Upper lobe of left lung (tissue), 6 donors: ENCODE results near the gene SGCE. TPM values are rescaled to one million over a fixed set of nuclear protein-coding genes. Genes with fewer than 3 reads are reported as not detected.

Source experiments
- ATAC-seq, 2 donors: fragments of 200-7000 bp; cut with Tn5 transposase; one replicate each; pipeline ENCODE4 v1.9.1; 2022; ENCODE audit warnings: mild to moderate bottlenecking in 2 of 2, moderate library complexity in 2 of 2; ENCODE audit not compliant: low FRiP score in 2 of 2
- DNase-seq, 2 donors: peaks; one replicate each; pipeline ENCODE4 v3.0.0-alpha.2; 2019 to 2020
- H3K27ac ChIP-seq, 4 donors: fragments of 200-600 bp; sonication (generic); one replicate each; pipeline ENCODE4 v1.5.1; 2016 to 2019
- H3K27me3 ChIP-seq, 4 donors: fragments of 200-600 bp; sonication (generic); one replicate each; pipeline ENCODE4 v1.5.1; 2017 to 2019
- H3K36me3 ChIP-seq, 4 donors: fragments of 200-600 bp; sonication (generic); one replicate each; pipeline ENCODE4 v1.5.1; 2016 to 2019
- H3K4me1 ChIP-seq, 4 donors: fragments of 200-600 bp; sonication (generic); one replicate each; pipeline ENCODE4 v1.5.1; 2018 to 2019
- H3K4me3 ChIP-seq, 4 donors: fragments of 200-600 bp; sonication (generic); one replicate each; pipeline ENCODE4 v1.5.1; 2017 to 2019; ENCODE audit warnings: mild to moderate bottlenecking in 2 of 4, moderate library complexity in 1 of 4
- H3K9me3 ChIP-seq, 4 donors: fragments of 200-600 bp; sonication (generic); one replicate each; pipeline ENCODE4 v1.5.1; 2018 to 2019
- EP300 ChIP-seq, 4 donors: sonication (generic); formaldehyde crosslinking; IDR thresholded peaks; one replicate each; pipeline ENCODE4 v1.5.1; 2017; ENCODE audit warnings: antibody characterized with exemption in 4 of 4, control low read depth in 2 of 4
- POLR2A ChIP-seq, 4 donors: fragments of 450-650 bp; IDR thresholded peaks; one replicate each; pipeline ENCODE4 v1.5.1; 2016 to 2017; ENCODE audit warnings: antibody characterized with exemption in 4 of 4, mild to moderate bottlenecking in 2 of 4
- POLR2AphosphoS5 ChIP-seq, 2 donors: sonication (generic); formaldehyde crosslinking; IDR thresholded peaks; one replicate each; pipeline ENCODE4 v1.5.1; 2017; ENCODE audit warnings: antibody characterized with exemption in 2 of 2
- WGBS, 2 donors: methylation state at CpG; one replicate each; pipeline ENCODE4 v1.1.5; 2017 to 2018; 5-methylcytosine and 5-hydroxymethylcytosine counted together
- total RNA-seq, 6 donors: library from RNA; depleted of rRNA in 4 of 6; stranded (reverse); fragments of >200 nt in 4 of 6; gene quantifications; one replicate each; pipeline versions ENCODE4 v1.1.0 to v1.2.1, GENCODE V29; 2016 to 2021
- TF ChIP-seq, protein P1 (sequence below), 6 experiments: fragments of 450-650 bp in 4 of 6; fragments of 200-600 bp in 2 of 6; sonication (generic) in 2 of 6; IDR thresholded peaks; one replicate each; pipeline ENCODE4 v1.5.1; 2016 to 2019; ENCODE audit warnings: antibody characterized with exemption in 6 of 6
- donor health status: DM: no; HTN: no; CAD: no; lungs with moderate emphysema.
- donor health status: DM: no; HTN: yes; CAD: no; lungs with severe emphysema.

Gene SGCE
- total RNA-seq, 6 donors from 2014 or later = 42.8 to 136 (median 68.1) TPM

DNA sequence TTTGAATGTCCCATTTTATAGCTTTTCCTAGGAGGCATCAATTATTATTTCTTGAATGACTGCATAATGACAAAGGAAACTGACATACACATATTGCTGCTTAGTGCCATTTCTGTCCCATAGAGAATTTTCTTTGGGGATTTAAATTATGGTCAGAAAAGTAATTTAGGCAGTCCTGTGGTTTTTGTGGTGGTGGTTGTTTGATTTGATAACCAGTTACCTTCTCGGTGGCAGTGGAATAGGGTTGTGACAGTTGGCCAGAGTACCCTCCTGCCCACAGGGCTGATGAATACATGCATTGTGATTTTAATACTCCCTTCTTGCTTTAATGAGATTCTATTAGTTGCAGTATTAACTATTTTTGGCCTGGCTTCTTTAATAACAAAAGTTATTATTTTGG, 6.6 kb upstream of the SGCE start:
- Histone ChIP-seq H3K4me3 (no peak overlapping the region), H3K27ac (no peak overlapping the region), H3K27me3 (no peaks in the 10 kb centered on the region), H3K9me3 (no peaks in the 10 kb centered on the region), H3K4me1 (peaks cover 0 to 5% (median 0%) of the 10 kb centered on the region in 4 donors), H3K36me3 (no peaks in the 10 kb centered on the region)
- TF ChIP-seq POLR2A (IDR thresholded peaks at IDR 0.05) = no peak
- TF ChIP-seq, protein P1, sequence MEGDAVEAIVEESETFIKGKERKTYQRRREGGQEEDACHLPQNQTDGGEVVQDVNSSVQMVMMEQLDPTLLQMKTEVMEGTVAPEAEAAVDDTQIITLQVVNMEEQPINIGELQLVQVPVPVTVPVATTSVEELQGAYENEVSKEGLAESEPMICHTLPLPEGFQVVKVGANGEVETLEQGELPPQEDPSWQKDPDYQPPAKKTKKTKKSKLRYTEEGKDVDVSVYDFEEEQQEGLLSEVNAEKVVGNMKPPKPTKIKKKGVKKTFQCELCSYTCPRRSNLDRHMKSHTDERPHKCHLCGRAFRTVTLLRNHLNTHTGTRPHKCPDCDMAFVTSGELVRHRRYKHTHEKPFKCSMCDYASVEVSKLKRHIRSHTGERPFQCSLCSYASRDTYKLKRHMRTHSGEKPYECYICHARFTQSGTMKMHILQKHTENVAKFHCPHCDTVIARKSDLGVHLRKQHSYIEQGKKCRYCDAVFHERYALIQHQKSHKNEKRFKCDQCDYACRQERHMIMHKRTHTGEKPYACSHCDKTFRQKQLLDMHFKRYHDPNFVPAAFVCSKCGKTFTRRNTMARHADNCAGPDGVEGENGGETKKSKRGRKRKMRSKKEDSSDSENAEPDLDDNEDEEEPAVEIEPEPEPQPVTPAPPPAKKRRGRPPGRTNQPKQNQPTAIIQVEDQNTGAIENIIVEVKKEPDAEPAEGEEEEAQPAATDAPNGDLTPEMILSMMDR (IDR thresholded peaks at IDR 0.05) = no peak
- no peak for TF ChIP-seq POLR2AphosphoS5 (IDR thresholded peaks at IDR 0.05)
- TF ChIP-seq EP300 (IDR thresholded peaks at IDR 0.05) = no peak
- ATAC-seq = no peak
- no peak for DNase-seq
- 66 to 71% methylated on average over 1 of the region's 1 CpG for WGBS, 2 donors

DNA sequence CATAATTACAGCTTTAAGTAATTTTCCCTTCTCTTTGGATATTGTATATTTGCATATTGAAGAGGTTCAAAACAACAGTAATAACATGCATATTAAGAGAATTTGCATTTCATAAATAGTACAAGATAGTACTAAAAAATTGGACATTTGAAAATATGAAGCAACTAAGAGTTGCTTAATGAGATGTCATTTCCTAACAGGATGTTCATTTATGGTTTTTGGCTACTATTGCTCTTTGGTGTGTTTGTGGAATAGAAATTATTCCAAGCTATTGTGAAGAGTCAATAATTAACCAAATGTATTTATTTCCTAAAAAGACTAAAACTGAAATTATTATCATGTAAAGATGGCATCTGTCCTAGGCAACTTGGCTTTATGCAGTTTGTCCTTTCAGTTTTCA, 4.1 kb upstream of the SGCE start:
- ATAC-seq (no peak), DNase-seq (no peak)
- TF ChIP-seq POLR2AphosphoS5 (IDR thresholded peaks at IDR 0.05) (no peak), POLR2A (IDR thresholded peaks at IDR 0.05) (no peak), EP300 (IDR thresholded peaks at IDR 0.05) (no peak)
- TF ChIP-seq, protein P1 (IDR thresholded peaks at IDR 0.05) = no peak
- peaks cover 2 to 30% (median 11%) of the 10 kb centered on the region in 4 donors for H3K4me1 ChIP-seq
- no peaks in the 10 kb centered on the region for H3K9me3 ChIP-seq
- no peaks in the 10 kb centered on the region for H3K36me3 ChIP-seq
- H3K27ac ChIP-seq = no peak overlapping the region
- H3K4me3 ChIP-seq = no peak overlapping the region
- H3K27me3 ChIP-seq = peaks cover 0 to 5% (median 0%) of the 10 kb centered on the region in 4 donors

DNA sequence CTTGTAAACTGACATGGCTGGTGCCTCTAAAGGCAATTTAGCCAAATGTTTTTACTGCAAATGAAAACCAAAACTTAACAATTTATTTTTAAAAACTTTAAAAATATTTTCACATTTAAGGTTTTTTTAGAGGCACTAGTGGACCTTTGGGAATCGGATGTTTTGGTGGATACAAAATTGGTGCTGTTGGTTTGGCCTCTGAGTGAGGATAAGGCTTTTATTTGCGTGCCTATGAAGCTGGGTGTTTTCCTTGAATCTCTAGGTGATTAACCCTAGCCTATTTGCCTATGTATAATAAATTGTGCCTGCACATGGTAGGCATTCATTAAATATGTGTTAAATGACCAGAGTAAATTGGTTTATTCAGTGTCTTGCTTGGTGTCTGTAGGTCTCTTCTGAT, 2.9 kb upstream of the SGCE start:
- Histone ChIP-seq H3K27me3 (peaks cover 0 to 5% (median 0%) of the 10 kb centered on the region in 4 donors), H3K4me3 (peak overlapping the region in 2 of 4 donors; percentile 69 to 73), H3K4me1 (peaks cover 11 to 38% (median 14%) of the 10 kb centered on the region in 4 donors), H3K9me3 (no peaks in the 10 kb centered on the region), H3K36me3 (no peaks in the 10 kb centered on the region), H3K27ac (peak overlapping the region in 1 of 4 donors; percentile 56)
- TF ChIP-seq, protein P1 (IDR thresholded peaks at IDR 0.05) = no peak
- DNase-seq (no peak), ATAC-seq (no peak)
- WGBS, 2 donors = 68 to 72% methylated on average over 2 of the region's 2 CpGs

DNA sequence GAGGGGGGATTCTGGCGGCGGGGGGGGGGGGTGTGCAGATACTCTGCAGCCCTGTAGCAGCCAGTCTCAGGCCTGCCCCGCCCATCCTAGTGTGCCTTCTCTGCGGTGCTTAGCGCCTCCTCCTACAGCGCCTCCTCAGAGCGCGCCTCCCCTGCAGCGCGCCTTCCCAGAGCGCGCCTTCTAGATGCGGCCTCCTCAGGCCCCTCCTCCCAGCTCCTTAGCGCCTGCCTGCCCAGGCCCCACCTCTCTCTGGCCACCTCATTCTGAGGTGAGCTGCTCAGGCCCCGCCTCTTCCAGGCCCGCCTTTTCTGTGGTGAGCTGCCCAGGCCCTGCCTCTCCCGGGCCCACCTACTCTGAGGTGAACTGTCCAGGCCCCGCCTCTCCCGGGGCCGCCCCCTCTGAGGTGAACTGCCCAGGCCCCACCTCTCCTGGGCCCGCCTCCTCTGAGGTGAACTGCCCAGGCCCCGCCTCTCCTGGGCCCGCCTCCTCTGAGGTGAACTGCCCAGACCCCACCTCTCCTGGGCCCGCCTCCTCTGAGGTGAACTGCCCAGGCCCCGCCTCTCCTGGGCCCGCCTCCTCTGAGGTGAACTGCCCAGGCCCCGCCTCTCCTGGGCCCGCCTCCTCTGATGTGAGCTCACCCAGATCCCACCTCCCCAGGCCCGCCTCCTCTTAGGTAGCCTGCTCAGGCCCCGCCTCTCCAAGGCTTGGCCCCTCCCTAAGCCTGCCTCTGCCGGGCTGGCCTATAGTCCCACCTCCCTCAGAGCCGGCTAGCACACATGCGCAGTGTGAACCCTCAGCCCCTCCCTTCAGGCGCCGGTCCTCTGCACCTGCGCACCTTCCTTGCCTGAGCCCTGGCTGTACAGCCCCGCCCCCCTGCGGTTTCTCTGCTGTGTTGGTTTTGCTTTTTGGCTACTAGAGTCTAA, 2.1 kb upstream of the SGCE start:
- ATAC-seq (peak; percentile 89 to 95), DNase-seq (peak; percentile 94 to 97)
- Histone ChIP-seq H3K9me3 (no peaks in the 10 kb centered on the region), H3K27me3 (peaks cover 0 to 5% (median 0%) of the 10 kb centered on the region in 4 donors), H3K4me1 (peaks cover 11 to 38% (median 14%) of the 10 kb centered on the region in 4 donors), H3K4me3 (peak overlapping the region in 3 of 4 donors; percentile 60 to 73 (median 69)), H3K36me3 (no peaks in the 10 kb centered on the region), H3K27ac (peak overlapping the region in 2 of 4 donors; percentile 47 to 56)
- TF ChIP-seq POLR2AphosphoS5 (IDR thresholded peaks at IDR 0.05) (peak in 1 of 2 donors; percentile 37), EP300 (IDR thresholded peaks at IDR 0.05) (no peak), POLR2A (IDR thresholded peaks at IDR 0.05) (peak in 2 of 4 donors; percentile 34 to 40)
- WGBS, 2 donors = 30 to 57% methylated on average over 23 to 37 of the region's 38 CpGs

DNA sequence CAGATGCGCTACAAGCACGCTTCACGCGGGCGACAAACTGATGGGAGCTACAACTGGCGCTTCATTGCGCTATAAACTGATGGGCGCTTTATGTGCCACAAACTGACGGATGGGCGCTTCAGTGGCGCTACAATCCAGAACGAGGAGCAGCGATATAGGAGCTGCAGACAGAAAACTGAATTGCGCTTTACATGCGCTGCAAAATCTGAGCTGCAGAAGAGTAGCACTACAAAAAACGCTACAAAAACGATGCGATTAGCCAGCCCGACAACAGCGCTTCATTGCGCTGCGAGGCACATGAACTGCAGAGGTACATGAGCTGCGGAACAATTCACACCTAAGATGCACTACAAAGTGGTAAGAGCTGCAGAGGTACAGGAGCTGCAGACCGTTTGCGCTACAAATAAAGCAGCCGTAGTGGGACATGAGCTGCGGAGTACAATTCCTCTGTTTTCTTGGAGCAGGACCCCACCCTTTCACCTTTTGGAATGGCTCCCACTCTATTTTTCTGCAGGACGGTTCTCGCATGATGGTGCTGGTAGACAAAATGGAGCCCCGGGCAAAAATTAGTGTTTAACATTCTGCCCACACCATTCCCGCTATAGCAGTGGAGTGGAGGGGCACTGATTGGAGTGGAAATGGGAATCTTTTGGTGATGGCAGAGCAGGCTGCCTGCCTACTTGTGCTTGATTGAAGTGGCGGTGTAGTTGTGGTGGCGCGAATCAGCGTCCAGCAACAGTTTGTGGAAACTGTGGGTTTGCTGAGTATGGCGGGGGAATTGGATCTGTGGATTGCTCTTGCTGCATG, 1.2 kb upstream of the SGCE start:
- Histone ChIP-seq H3K36me3 (no peaks in the 10 kb centered on the region), H3K4me3 (peak overlapping the region; percentile 2 to 73 (median 64)), H3K4me1 (peaks cover 11 to 38% (median 14%) of the 10 kb centered on the region in 4 donors), H3K27ac (peak overlapping the region in 2 of 4 donors; percentile 37 to 85), H3K27me3 (peaks cover 0 to 5% (median 0%) of the 10 kb centered on the region in 4 donors), H3K9me3 (no peaks in the 10 kb centered on the region)
- DNase-seq (peak in 1 of 2 donors; percentile 22), ATAC-seq (no peak)
- TF ChIP-seq EP300 (IDR thresholded peaks at IDR 0.05) = no peak
- TF ChIP-seq, protein P1 (IDR thresholded peaks at IDR 0.05) = no peak
- WGBS, 2 donors = 51 to 75% methylated on average over 36 of the region's 36 CpGs
